GM12874 (cell line): Measurements from ENCODE around the gene GSTT2.
"Not testable (repeated sequence)": the region's sequence is repeated elsewhere in the genome, so short reads cannot be mapped to it uniquely, and the experiment has no call there.

Source experiments
- TF ChIP-seq, protein P1 (sequence below): IDR thresholded peaks from 2 replicates; pipeline ENCODE4 v1.5.1; 2011; ENCODE audit warnings: low read depth, mild to moderate bottlenecking, control low read depth, low read length, moderate library complexity; ENCODE audit not compliant: insufficient read depth

Gene GSTT2

GRCh38 chr22:23970201-23970641, 9.7 kb upstream of the GSTT2 start:
- TF ChIP-seq, protein P1, sequence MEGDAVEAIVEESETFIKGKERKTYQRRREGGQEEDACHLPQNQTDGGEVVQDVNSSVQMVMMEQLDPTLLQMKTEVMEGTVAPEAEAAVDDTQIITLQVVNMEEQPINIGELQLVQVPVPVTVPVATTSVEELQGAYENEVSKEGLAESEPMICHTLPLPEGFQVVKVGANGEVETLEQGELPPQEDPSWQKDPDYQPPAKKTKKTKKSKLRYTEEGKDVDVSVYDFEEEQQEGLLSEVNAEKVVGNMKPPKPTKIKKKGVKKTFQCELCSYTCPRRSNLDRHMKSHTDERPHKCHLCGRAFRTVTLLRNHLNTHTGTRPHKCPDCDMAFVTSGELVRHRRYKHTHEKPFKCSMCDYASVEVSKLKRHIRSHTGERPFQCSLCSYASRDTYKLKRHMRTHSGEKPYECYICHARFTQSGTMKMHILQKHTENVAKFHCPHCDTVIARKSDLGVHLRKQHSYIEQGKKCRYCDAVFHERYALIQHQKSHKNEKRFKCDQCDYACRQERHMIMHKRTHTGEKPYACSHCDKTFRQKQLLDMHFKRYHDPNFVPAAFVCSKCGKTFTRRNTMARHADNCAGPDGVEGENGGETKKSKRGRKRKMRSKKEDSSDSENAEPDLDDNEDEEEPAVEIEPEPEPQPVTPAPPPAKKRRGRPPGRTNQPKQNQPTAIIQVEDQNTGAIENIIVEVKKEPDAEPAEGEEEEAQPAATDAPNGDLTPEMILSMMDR = no peak

DNA sequence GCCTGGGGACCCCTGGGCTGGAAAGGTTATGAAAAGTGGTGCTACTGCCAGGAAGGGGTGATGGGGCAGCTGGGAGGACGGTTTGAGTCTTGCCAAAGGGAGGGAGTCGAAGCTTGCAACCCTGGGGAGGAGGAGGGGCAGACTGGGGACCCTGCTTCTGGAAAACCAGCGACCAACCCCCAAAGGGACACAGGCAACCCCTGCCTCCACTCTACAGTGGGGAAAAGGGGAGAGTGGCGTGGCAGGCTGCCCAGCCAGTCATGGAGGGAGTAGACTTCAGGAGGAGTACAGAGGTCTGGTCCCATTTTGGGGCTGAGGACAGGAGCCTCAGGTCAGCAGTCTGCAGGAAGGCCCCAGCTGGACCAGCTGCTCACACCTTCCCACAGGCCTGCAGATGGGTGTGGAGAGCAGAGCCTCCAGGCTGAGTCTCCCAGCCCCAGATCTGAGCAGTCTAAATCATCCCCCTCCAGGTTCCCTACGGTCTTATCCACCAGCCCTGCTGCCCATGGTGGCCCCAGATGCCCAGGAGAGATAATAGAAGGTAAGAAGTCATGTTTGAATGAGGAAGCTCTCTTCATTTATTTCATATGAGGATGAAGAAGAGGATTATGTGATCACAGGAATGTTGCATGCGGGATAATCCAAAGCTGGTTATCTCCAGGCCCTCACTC, 9.0 kb upstream of the GSTT2 start:
- TF ChIP-seq, protein P1 = no peak

- TF ChIP-seq, protein P1 = not testable (repeated sequence)
These were observed 5.6 kb upstream of the GSTT2 start, which contains the start of gene DDT for GRCh38 chr22:23974345-23974744. DDT (minus strand) TSS chr22:23974441; CDS start chr22:23974414, 27 bp downstream.

GRCh38 chr22:23984430-23984829, 4.5 kb downstream of the GSTT2 start:
- TF ChIP-seq, protein P1 = peak; percentile 80

DNA sequence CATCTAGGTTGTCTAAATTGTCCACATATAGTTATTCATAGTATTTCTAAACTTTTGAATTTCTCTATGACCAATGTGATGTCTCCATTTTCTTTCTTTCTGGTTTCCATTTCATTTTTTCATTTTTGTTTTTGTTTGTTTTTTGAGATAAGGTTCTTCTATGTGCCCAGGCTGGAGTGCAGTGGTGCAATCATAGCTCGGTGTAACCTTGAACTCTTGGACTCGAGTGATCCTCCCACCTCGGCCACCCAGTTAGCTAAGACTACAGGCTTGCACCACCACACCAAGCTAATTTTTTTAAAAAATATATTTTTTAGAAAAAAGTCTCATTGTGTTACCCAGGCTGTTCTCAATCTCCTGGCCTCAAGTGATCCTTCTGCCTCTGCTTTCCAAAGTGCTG, 17.2 kb downstream of the GSTT2 start:
- TF ChIP-seq, protein P1 = no peak

DNA sequence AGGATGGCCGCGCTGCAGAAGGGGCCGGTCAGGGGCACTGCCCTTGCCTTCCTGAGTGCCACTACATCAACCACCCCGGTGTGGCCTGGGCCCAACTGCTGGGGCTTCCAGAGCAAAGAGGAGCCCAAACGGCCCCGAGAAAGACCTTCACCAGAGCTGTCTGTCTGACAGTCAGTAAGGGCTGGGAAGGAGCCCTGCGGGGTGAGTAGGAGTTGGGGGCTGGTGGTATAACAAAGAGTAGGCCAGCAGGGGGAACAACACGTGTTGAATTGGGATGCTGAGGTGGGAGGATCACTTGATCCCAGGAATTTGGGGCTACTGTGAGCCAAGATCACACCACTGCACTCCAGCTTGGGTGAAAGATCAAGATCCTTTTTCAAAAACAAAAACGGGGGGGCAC, 21.4 kb downstream of the GSTT2 start:
- TF ChIP-seq, protein P1 = no peak

- TF ChIP-seq, protein P1 = no peak
These were observed 22.3 kb downstream of the GSTT2 start for GRCh38 chr22:24002272-24002671.
